DOHH2 (cell line): ENCODE results near the gene ELAVL3.

ENCODE experiments used
- EZH2phosphoT487 ChIP-seq: fragments of 200-600 bp; sonication (generic); IDR thresholded peaks from 2 replicates; pipeline ENCODE4 v1.6.1; 2017; ENCODE audit warnings: borderline replicate concordance, mild to moderate bottlenecking, antibody characterized with exemption, low read length, moderate library complexity, mixed read lengths
- TF ChIP-seq, protein P1 (sequence below): fragments of 200-600 bp; sonication (generic); IDR thresholded peaks from one replicate; pipeline ENCODE4 v1.5.1; 2014; ENCODE audit warnings: antibody characterized with exemption, mild to moderate bottlenecking, low read depth, low read length; ENCODE audit not compliant: poor library complexity, severe bottlenecking

DNA sequence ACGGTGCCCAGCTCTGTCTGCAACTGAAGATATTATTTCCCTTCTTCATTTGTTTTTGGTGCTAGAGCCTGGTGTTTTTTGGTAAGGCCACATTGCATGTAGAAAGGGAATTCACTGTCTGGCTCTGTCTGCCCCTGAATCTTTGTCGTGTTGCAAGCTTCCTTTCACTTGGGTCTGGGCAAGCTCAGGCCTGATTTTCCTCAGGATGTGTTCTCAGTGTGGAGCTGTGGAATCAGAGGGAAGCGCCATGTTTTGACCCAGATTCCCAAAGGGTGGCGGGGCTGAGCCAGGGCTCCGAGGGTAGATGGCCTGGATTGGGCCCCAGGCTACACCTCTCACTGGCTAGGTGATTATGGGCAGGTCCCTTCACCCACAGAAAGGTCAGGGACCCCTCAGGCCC is 36.8 kb downstream of the ELAVL3 start:
- TF ChIP-seq, protein P1, sequence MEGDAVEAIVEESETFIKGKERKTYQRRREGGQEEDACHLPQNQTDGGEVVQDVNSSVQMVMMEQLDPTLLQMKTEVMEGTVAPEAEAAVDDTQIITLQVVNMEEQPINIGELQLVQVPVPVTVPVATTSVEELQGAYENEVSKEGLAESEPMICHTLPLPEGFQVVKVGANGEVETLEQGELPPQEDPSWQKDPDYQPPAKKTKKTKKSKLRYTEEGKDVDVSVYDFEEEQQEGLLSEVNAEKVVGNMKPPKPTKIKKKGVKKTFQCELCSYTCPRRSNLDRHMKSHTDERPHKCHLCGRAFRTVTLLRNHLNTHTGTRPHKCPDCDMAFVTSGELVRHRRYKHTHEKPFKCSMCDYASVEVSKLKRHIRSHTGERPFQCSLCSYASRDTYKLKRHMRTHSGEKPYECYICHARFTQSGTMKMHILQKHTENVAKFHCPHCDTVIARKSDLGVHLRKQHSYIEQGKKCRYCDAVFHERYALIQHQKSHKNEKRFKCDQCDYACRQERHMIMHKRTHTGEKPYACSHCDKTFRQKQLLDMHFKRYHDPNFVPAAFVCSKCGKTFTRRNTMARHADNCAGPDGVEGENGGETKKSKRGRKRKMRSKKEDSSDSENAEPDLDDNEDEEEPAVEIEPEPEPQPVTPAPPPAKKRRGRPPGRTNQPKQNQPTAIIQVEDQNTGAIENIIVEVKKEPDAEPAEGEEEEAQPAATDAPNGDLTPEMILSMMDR = no peak
- TF ChIP-seq EZH2phosphoT487 = no peak
